Spleen (tissue), 11 donors: ENCODE measurements around the gene ALK. TPM values are rescaled to one million over a fixed set of nuclear protein-coding genes. Genes with fewer than 3 reads are reported as not detected.

ENCODE experiments used
- DNase-seq: peaks from one replicate; pipeline ENCODE4 v3.0.0-alpha.2; 2020
- H3K27ac ChIP-seq, 8 donors: fragments of 200-600 bp; sonication (generic) in 7 of 8; 1 replicate in 4 of 8; 2 replicates in 4 of 8; pipeline versions ENCODE4 v1.5.0 to v1.8.0; 2016 to 2021; ENCODE audit warnings: inconsistent platforms in 4 of 8, mild to moderate bottlenecking in 4 of 8, moderate library complexity in 1 of 8
- H3K27me3 ChIP-seq, 7 donors: fragments of 200-600 bp; sonication (generic) in 6 of 7; replicated peaks in 1 of 7; 1 replicate in 4 of 7; 2 replicates in 3 of 7; pipeline versions ENCODE4 v1.5.0 to v1.8.0; 2016 to 2021; ENCODE audit warnings: inconsistent platforms in 3 of 7, mild to moderate bottlenecking in 1 of 7
- H3K36me3 ChIP-seq, 6 donors: fragments of 200-600 bp; sonication (generic) in 5 of 6; 1 replicate in 4 of 6; 2 replicates in 2 of 6; pipeline versions ENCODE4 v1.5.0 to v1.8.0; 2016 to 2021; ENCODE audit warnings: inconsistent platforms in 2 of 6
- H3K4me1 ChIP-seq, 6 donors: fragments of 200-600 bp; sonication (generic) in 5 of 6; 1 replicate in 3 of 6; 2 replicates in 3 of 6; pipeline versions ENCODE4 v1.5.0 to v1.8.0; 2016 to 2021; ENCODE audit warnings: inconsistent platforms in 3 of 6
- H3K4me3 ChIP-seq, 8 donors: fragments of 200-600 bp; sonication (generic) in 7 of 8; 1 replicate in 4 of 8; 2 replicates in 4 of 8; pipeline versions ENCODE4 v1.5.0 to v1.8.0; 2016 to 2021; ENCODE audit warnings: inconsistent platforms in 4 of 8, mild to moderate bottlenecking in 4 of 8, moderate library complexity in 2 of 8
- H3K9me3 ChIP-seq, 8 donors: fragments of 200-600 bp; sonication (generic) in 7 of 8; 1 replicate in 4 of 8; 2 replicates in 4 of 8; pipeline versions ENCODE4 v1.5.0 to v1.8.0; 2016 to 2021; ENCODE audit warnings: inconsistent platforms in 4 of 8
- CTCF ChIP-seq, 11 experiments: fragments of 200-600 bp in 7 of 11; fragments of 450-650 bp in 4 of 11; sonication (generic) in 4 of 11; IDR thresholded peaks in 8 of 11; conservative IDR thresholded peaks in 3 of 11; 1 replicate in 7 of 11; 2 replicates in 4 of 11; pipeline versions ENCODE4 v1.4.0 to v1.8.0; 2016 to 2021; ENCODE audit warnings: antibody characterized with exemption in 11 of 11, inconsistent platforms in 4 of 11, mild to moderate bottlenecking in 1 of 11
- POLR2A ChIP-seq, 3 donors: fragments of 450-650 bp; IDR thresholded peaks; one replicate each; pipeline ENCODE4 v1.5.1; 2017; ENCODE audit warnings: antibody characterized with exemption in 3 of 3, mild to moderate bottlenecking in 1 of 3
- POLR2AphosphoS5 ChIP-seq, 3 donors: sonication (generic); formaldehyde crosslinking; IDR thresholded peaks; one replicate each; pipeline ENCODE4 v1.5.1; 2017; ENCODE audit warnings: antibody characterized with exemption in 3 of 3
- WGBS, 5 donors: extraction: QIAGEN DNeasy Blood & Tissue Kit in 3 of 5; methylation state at CpG; one replicate each; pipeline versions ENCODE4 v1.1.5 to v1.1.7; 2013 to 2018; 5-methylcytosine and 5-hydroxymethylcytosine counted together
- intact Hi-C: fragments of 100-400 bp; cut with DNase I; formaldehyde crosslinking; loops from one replicate; pipeline ENCODE4 v1.15.0; 2023; ENCODE audit warnings: low total_unique reads
- polyA plus RNA-seq, 3 donors: library from polyadenylated mRNA; stranded (reverse); fragments of 200-250 nt; gene quantifications; one replicate each; pipeline ENCODE4 v1.2.1, GENCODE V29; 2013
- total RNA-seq, 7 donors: library from RNA; depleted of rRNA in 3 of 7; stranded (reverse); fragments of >200 nt in 3 of 7; fragmentation: NEBNext Ultra II Directional in 4 of 7; extraction: Animal tissue kit (Norgen Biotek cat#: 25700) in 4 of 7; gene quantifications; one replicate each; pipeline versions ENCODE4 v1.1.0 to v1.2.1, GENCODE V29; 2016 to 2021
- donor health status: healthy with polysubstance abuse.
- donor health status: DM: no; HTN: no; CAD: no; lungs with moderate emphysema.
- donor health status: DM: no; HTN: no; CAD: no.
- donor health status: Bipolar disorder and iron deficiency.
- donor health status: healthy.
- donor health status: DM: no; HTN: no; CAD: no.
- donor health status: DM: yes; HTN: yes; CAD: no.

The ALK gene
- total and polyA plus RNA-seq, 10 donors: 0.03 to 0.28 (median 0.06) TPM; not detected in 7

- TF ChIP-seq POLR2A (IDR thresholded peaks at IDR 0.05) (no peak), CTCF (IDR thresholded peaks at IDR 0.05 in 8 of 11, conservative IDR thresholded peaks at IDR 0.05 in 3 of 11) (no peak), POLR2AphosphoS5 (IDR thresholded peaks at IDR 0.05) (no peak)
- 17 to 71% (median 36%) methylated on average over 2 of the region's 2 CpGs for WGBS, 5 donors
- intact Hi-C loops: no loop called here
- Histone ChIP-seq H3K36me3 (no peaks in the 10 kb centered on the region), H3K4me1 (no peaks in the 10 kb centered on the region), H3K4me3 (no peak overlapping the region), H3K27ac (no peak overlapping the region), H3K9me3 (peaks cover 0 to 5% (median 0%) of the 10 kb centered on the region in 8 donors), H3K27me3 (peaks cover 0 to 7% (median 0%) of the 10 kb centered on the region in 7 donors)
- no peak for DNase-seq
Measured at GRCh38 chr2:29267720-29268119, 653.7 kb downstream of the ALK start.

GRCh38 chr2:29263886-29264285, 657.5 kb downstream of the ALK start:
- Histone ChIP-seq H3K27me3 (peaks cover 0 to 8% (median 0%) of the 10 kb centered on the region in 7 donors), H3K9me3 (peaks cover 0 to 5% (median 0%) of the 10 kb centered on the region in 8 donors), H3K36me3 (no peaks in the 10 kb centered on the region), H3K4me3 (no peak overlapping the region), H3K27ac (no peak overlapping the region), H3K4me1 (no peaks in the 10 kb centered on the region)
- no peak for DNase-seq
- 93 to 97% (median 95%) methylated on average over 5 of the region's 5 CpGs for WGBS, 5 donors
- intact Hi-C loops: no loop called here
- TF ChIP-seq CTCF (IDR thresholded peaks at IDR 0.05 in 8 of 11, conservative IDR thresholded peaks at IDR 0.05 in 3 of 11) (no peak), POLR2A (IDR thresholded peaks at IDR 0.05) (no peak), POLR2AphosphoS5 (IDR thresholded peaks at IDR 0.05) (no peak)

- Histone ChIP-seq H3K9me3 (peaks cover 0 to 5% (median 0%) of the 10 kb centered on the region in 8 donors), H3K4me3 (no peak overlapping the region), H3K36me3 (no peaks in the 10 kb centered on the region), H3K4me1 (no peaks in the 10 kb centered on the region), H3K27me3 (peaks cover 0 to 8% (median 0%) of the 10 kb centered on the region in 7 donors), H3K27ac (no peak overlapping the region)
- DNase-seq: no peak
- TF ChIP-seq CTCF (IDR thresholded peaks at IDR 0.05 in 8 of 11, conservative IDR thresholded peaks at IDR 0.05 in 3 of 11) (no peak), POLR2A (IDR thresholded peaks at IDR 0.05) (no peak), POLR2AphosphoS5 (IDR thresholded peaks at IDR 0.05) (no peak)
- intact Hi-C loops: no loop called here
- WGBS, 5 donors: 79 to 87% (median 84%) methylated on average over 7 of the region's 7 CpGs
Measured at GRCh38 chr2:29262681-29263260, 658.6 kb downstream of the ALK start.

- H3K4me3 ChIP-seq: no peak overlapping the region
- H3K36me3 ChIP-seq: no peaks in the 10 kb centered on the region
- H3K9me3 ChIP-seq: no peaks in the 10 kb centered on the region
- no peak for TF ChIP-seq POLR2AphosphoS5 (IDR thresholded peaks at IDR 0.05)
- H3K4me1 ChIP-seq: no peaks in the 10 kb centered on the region
- no peak for DNase-seq
- H3K27ac ChIP-seq: no peak overlapping the region
- WGBS, 5 donors: 51 to 87% (median 80%) methylated on average over 3 of the region's 3 CpGs
- intact Hi-C loops: no loop called here
- H3K27me3 ChIP-seq: peaks cover 0 to 15% (median 0%) of the 10 kb centered on the region in 7 donors
Measured at GRCh38 chr2:29261003-29261402, 660.4 kb downstream of the ALK start.
